Endodermal cell (in vitro differentiated cells): ENCODE results near the gene GASK1B. TPM values are rescaled to one million over a fixed set of nuclear protein-coding genes. Genes with fewer than 3 reads are reported as not detected.

Experiments
- DNase-seq: peaks from one replicate; pipeline ENCODE4 v3.0.0-alpha.2; 2017
- H3K27ac ChIP-seq: 2 replicates; pipeline ENCODE4 v1.5.1; 2013; ENCODE audit warnings: mild to moderate bottlenecking, low read depth, low read length, moderate library complexity
- H3K27me3 ChIP-seq: 2 replicates; pipeline ENCODE4 v1.6.1; 2013; ENCODE audit warnings: mild to moderate bottlenecking, low read length, moderate library complexity; ENCODE audit not compliant: insufficient read depth, control insufficient read depth, poor library complexity, severe bottlenecking
- H3K36me3 ChIP-seq: 2 replicates; pipeline ENCODE4 v1.7.0; 2013; ENCODE audit warnings: mild to moderate bottlenecking, low read length, moderate library complexity; ENCODE audit not compliant: control insufficient read depth, insufficient read depth
- H3K4me1 ChIP-seq: one replicate; pipeline ENCODE4 v1.7.0; 2013; ENCODE audit warnings: low read length; ENCODE audit not compliant: control insufficient read depth, insufficient read depth
- H3K4me3 ChIP-seq: 2 replicates; pipeline ENCODE4 v1.5.1; 2013; ENCODE audit warnings: mild to moderate bottlenecking, low read length, moderate library complexity
- H3K9ac ChIP-seq: 2 replicates; pipeline ENCODE4 v1.6.1; 2013; ENCODE audit warnings: mild to moderate bottlenecking, low read length, moderate library complexity; ENCODE audit not compliant: poor library complexity, severe bottlenecking; ENCODE audit errors: extremely low read depth
- H3K9me3 ChIP-seq: 2 replicates; pipeline ENCODE4 v1.6.1; 2013; ENCODE audit warnings: mild to moderate bottlenecking, low read length, moderate library complexity; ENCODE audit not compliant: control insufficient read depth
- H3K27ac Mint-ChIP-seq: 2 replicates; pipeline ENCODE4 v1.8.0; 2020; ENCODE audit warnings: mixed read lengths
- H3K27me3 Mint-ChIP-seq: 2 replicates; pipeline ENCODE4 v1.8.0; 2021; ENCODE audit warnings: mild to moderate bottlenecking, mixed read lengths; ENCODE audit not compliant: insufficient read depth
- H3K36me3 Mint-ChIP-seq: 2 replicates; pipeline ENCODE4 v1.8.0; 2020; ENCODE audit warnings: low read depth, mixed read lengths
- H3K4me1 Mint-ChIP-seq: 2 replicates; pipeline ENCODE4 v1.8.0; 2020; ENCODE audit warnings: mixed read lengths
- H3K4me3 Mint-ChIP-seq: 2 replicates; pipeline ENCODE4 v1.8.0; 2020; ENCODE audit warnings: mild to moderate bottlenecking, moderate library complexity, mixed read lengths
- H3K9me3 Mint-ChIP-seq: 2 replicates; pipeline ENCODE4 v1.8.0; 2020; ENCODE audit warnings: mild to moderate bottlenecking, mixed read lengths
- WGBS, 2 experiments: methylation state at CpG; one replicate each; pipeline versions ENCODE4 v1.1.5 to v1.1.7; 2013; ENCODE audit warnings: missing lambda C conversion rate in 2 of 2, mixed read lengths in 1 of 2; ENCODE audit not compliant: insufficient coverage in 1 of 2, insufficient read length in 1 of 2; 5-methylcytosine and 5-hydroxymethylcytosine counted together
- total RNA-seq, 2 donors: library from RNA; stranded (reverse); fragmentation: NEBNext Ultra II Directional in 1 of 2; extraction: Animal tissue kit (Norgen Biotek cat#: 25700) in 1 of 2; gene quantifications; 2 replicates in 1 of 2; 3 replicates in 1 of 2; pipeline ENCODE4 v1.2.1, GENCODE V29; 2021
- TF ChIP-seq, protein P1 (sequence below): fragments of 200-600 bp; sonication (generic); conservative IDR thresholded peaks from 2 replicates; pipeline ENCODE4 v1.5.0; 2021; ENCODE audit warnings: antibody characterized with exemption, mild to moderate bottlenecking

The GASK1B gene
- total RNA-seq, 2 donors from 2014 or later = 2.3 to 4.4 TPM

- no peak overlapping the region for H3K4me3 Mint-ChIP-seq
- H3K9me3 Mint-ChIP-seq = no peaks in the 10 kb centered on the region
- Histone ChIP-seq H3K36me3 (no peaks in the 10 kb centered on the region), H3K4me3 (no peak overlapping the region), H3K9me3 (no peaks in the 10 kb centered on the region), H3K27me3 (no peaks in the 10 kb centered on the region), H3K9ac (no peak overlapping the region), H3K27ac (no peak overlapping the region), H3K4me1 (no peaks in the 10 kb centered on the region)
- peaks cover 2% of the 10 kb centered on the region for H3K4me1 Mint-ChIP-seq
- DNase-seq = no peak
- WGBS, 2 experiments = 95% methylated on average over 2 of the region's 2 CpGs; no CpG with 5 or more reads in 1 of the 2 experiments
- TF ChIP-seq, protein P1, sequence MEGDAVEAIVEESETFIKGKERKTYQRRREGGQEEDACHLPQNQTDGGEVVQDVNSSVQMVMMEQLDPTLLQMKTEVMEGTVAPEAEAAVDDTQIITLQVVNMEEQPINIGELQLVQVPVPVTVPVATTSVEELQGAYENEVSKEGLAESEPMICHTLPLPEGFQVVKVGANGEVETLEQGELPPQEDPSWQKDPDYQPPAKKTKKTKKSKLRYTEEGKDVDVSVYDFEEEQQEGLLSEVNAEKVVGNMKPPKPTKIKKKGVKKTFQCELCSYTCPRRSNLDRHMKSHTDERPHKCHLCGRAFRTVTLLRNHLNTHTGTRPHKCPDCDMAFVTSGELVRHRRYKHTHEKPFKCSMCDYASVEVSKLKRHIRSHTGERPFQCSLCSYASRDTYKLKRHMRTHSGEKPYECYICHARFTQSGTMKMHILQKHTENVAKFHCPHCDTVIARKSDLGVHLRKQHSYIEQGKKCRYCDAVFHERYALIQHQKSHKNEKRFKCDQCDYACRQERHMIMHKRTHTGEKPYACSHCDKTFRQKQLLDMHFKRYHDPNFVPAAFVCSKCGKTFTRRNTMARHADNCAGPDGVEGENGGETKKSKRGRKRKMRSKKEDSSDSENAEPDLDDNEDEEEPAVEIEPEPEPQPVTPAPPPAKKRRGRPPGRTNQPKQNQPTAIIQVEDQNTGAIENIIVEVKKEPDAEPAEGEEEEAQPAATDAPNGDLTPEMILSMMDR = no peak
- H3K27me3 Mint-ChIP-seq = no peaks in the 10 kb centered on the region
- H3K27ac Mint-ChIP-seq = no peak overlapping the region
- H3K36me3 Mint-ChIP-seq = no peaks in the 10 kb centered on the region
These were observed 42.6 kb downstream of the GASK1B start for GRCh38 chr4:158130204-158130603.

GRCh38 chr4:158129694-158130093 is 43.1 kb downstream of the GASK1B start:
- 91 to 96% methylated on average over 2 of the region's 2 CpGs for WGBS, 2 experiments
- H3K27me3 Mint-ChIP-seq = no peaks in the 10 kb centered on the region
- no peaks in the 10 kb centered on the region for H3K36me3 ChIP-seq

GRCh38 chr4:158128540-158128939 is 44.3 kb downstream of the GASK1B start:
- Mint-ChIP-seq H3K27me3 (no peaks in the 10 kb centered on the region), H3K4me1 (peaks cover 4% of the 10 kb centered on the region), H3K36me3 (no peaks in the 10 kb centered on the region), H3K4me3 (no peak overlapping the region), H3K27ac (no peak overlapping the region), H3K9me3 (no peaks in the 10 kb centered on the region)
- Histone ChIP-seq H3K4me1 (no peaks in the 10 kb centered on the region), H3K9me3 (no peaks in the 10 kb centered on the region), H3K9ac (no peak overlapping the region), H3K27ac (no peak overlapping the region), H3K36me3 (no peaks in the 10 kb centered on the region), H3K27me3 (no peaks in the 10 kb centered on the region), H3K4me3 (no peak overlapping the region)
- TF ChIP-seq, protein P1 = no peak
- WGBS, 2 experiments = 91% methylated on average over 5 of the region's 5 CpGs; no CpG with 5 or more reads in 1 of the 2 experiments
- DNase-seq = no peak

More at GRCh38 chr4:158129694-158130093, 43.1 kb downstream of the GASK1B start:
- Mint-ChIP-seq H3K4me1 (peaks cover 4% of the 10 kb centered on the region), H3K36me3 (no peaks in the 10 kb centered on the region), H3K27ac (no peak overlapping the region), H3K9me3 (no peaks in the 10 kb centered on the region), H3K4me3 (no peak overlapping the region)
- Histone ChIP-seq H3K9me3 (no peaks in the 10 kb centered on the region), H3K27ac (no peak overlapping the region), H3K9ac (no peak overlapping the region), H3K27me3 (no peaks in the 10 kb centered on the region), H3K4me3 (no peak overlapping the region), H3K4me1 (no peaks in the 10 kb centered on the region)
- DNase-seq = no peak
- TF ChIP-seq, protein P1 = no peak
